GM10266 (cell line): ENCODE measurements around the gene CCPG1.

Experiments used
- DNase-seq: peaks from one replicate; pipeline ENCODE4 v3.0.0; 2012; ENCODE audit errors: extremely low spot score
- TF ChIP-seq, protein P1 (sequence below): IDR thresholded peaks from 2 replicates; pipeline ENCODE4 v1.5.1; 2012; ENCODE audit warnings: mild to moderate bottlenecking, low read depth; ENCODE audit not compliant: control insufficient read depth, insufficient read depth; ENCODE audit errors: missing control alignments

The CCPG1 gene

DNA sequence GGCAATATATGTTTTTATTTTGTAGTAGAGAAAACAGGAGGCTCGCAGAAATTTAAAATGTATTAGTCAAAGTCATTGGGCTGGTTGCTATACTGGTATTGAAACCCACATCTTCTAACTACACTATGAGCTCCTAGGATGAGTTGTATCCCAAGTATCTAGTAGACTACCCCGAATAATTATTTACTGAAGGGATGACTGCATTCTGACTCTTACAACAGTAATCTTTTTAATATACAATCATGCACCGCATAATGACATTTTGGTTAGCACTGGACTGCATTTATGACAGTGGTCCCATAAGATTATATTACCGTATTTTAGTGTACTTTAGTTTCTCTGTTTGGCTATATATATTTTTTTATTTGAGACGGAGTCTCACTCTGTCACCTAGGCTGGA lies 73.8 kb downstream of the CCPG1 start:
- TF ChIP-seq, protein P1, sequence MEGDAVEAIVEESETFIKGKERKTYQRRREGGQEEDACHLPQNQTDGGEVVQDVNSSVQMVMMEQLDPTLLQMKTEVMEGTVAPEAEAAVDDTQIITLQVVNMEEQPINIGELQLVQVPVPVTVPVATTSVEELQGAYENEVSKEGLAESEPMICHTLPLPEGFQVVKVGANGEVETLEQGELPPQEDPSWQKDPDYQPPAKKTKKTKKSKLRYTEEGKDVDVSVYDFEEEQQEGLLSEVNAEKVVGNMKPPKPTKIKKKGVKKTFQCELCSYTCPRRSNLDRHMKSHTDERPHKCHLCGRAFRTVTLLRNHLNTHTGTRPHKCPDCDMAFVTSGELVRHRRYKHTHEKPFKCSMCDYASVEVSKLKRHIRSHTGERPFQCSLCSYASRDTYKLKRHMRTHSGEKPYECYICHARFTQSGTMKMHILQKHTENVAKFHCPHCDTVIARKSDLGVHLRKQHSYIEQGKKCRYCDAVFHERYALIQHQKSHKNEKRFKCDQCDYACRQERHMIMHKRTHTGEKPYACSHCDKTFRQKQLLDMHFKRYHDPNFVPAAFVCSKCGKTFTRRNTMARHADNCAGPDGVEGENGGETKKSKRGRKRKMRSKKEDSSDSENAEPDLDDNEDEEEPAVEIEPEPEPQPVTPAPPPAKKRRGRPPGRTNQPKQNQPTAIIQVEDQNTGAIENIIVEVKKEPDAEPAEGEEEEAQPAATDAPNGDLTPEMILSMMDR: no peak
- DNase-seq: no peak

DNA sequence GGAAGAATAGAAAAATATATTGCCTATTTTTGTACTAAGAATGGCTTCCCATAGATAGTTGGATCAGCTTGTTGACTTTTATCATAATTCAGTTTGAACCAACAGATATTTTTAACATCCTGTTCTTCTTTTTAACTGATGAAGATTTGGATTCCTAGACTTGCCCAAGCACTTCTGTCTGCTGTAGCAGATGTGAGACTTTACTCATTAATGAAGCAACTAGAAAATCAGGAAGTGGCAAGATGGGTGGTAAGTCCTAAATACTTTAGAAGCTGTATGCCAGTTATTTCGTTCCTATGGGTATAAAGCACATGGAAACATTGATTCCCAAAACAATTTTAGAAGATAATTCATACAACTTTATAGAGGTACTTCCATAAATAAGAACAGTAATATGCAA lies 80.8 kb downstream of the CCPG1 start:
- no peak for DNase-seq
- TF ChIP-seq, protein P1: no peak

DNA sequence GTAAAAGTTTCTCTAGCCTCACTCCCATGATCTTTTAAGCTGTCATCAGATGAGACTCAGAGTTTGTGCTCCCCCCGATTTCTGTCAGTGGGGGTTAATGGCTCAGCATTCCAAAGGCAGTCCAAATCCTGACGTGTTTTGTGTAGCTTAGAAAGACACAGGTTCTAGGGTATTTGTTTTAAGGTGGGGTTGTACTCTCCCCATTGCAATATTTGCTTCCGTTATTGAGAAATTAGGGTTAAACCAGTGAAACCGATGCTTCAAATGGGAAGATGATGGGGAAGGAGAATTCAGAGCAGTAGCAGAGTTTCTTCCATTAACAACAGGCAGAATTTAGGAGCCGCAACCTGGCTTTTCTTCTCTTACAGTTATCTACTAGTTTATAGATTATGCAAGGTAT lies 85.7 kb downstream of the CCPG1 start:
- TF ChIP-seq, protein P1: no peak
- DNase-seq: no peak

DNA sequence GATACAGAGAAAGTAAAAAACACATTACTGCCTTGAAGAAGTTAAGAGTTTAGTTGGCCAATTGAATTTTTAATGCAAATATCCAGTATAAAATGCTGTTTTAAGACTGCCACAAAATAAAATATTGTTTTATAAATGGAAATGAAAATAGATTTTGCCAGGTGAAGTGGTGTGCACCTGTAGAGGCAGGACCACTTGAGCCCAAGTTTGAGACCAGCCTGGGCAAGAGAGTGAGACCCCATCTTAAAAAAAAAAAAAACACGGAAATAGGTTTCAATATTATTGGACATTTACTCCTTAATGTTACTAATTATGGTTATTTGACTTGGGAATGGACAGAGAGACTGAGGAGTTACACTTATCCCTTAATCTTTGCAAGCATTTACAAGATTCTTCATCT lies 87.2 kb downstream of the CCPG1 start:
- TF ChIP-seq, protein P1: no peak
- no peak for DNase-seq

DNA sequence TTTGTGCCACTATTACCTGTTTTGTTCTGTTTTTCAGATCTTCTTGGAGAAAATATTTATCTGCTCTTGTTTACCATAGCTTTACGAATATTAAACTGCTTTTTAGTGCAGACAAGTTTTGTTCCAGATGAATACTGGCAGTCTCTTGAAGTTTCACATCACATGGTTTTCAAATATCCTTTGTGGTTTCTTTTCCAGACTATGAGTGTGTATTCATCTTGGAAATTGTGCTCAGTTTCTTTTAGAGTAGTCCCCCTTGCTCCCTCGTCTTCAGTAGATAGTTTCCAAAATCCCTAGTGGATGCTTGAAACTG lies 88.0 kb downstream of the CCPG1 start:
- DNase-seq: no peak
- TF ChIP-seq, protein P1: no peak

DNA sequence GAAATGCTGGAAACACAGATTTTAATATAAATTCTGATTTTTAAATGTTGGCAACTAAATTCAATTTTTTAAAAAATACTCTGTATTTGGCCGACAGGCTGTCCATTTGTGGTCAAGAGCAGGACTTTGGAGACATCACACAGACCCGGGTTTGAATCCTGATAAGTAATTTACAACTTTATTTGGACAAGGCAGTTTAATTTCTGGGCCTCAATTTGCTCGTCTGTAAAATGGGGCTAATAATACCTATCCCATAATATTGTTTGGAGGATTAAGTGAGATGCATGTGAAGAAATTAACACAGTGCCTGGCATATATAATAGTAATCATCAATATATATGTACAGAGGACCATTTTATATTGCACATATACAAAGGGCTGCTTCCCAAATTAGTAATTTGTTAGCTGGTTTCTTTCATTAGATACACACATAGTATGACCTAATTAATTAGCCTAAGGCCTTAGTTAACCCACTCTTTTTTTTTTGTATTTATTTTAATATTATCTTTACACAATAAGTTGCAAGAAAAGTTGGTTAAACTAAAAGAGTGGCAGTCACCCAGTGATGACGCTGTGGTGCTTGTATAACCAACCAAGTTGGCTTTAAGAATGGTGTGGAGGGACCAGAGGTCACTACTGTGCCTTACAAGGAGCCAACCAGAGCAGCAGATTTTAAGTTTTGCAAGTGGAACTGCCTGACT lies 88.5 kb downstream of the CCPG1 start:
- DNase-seq: peak; percentile 56
- TF ChIP-seq, protein P1: no peak

DNA sequence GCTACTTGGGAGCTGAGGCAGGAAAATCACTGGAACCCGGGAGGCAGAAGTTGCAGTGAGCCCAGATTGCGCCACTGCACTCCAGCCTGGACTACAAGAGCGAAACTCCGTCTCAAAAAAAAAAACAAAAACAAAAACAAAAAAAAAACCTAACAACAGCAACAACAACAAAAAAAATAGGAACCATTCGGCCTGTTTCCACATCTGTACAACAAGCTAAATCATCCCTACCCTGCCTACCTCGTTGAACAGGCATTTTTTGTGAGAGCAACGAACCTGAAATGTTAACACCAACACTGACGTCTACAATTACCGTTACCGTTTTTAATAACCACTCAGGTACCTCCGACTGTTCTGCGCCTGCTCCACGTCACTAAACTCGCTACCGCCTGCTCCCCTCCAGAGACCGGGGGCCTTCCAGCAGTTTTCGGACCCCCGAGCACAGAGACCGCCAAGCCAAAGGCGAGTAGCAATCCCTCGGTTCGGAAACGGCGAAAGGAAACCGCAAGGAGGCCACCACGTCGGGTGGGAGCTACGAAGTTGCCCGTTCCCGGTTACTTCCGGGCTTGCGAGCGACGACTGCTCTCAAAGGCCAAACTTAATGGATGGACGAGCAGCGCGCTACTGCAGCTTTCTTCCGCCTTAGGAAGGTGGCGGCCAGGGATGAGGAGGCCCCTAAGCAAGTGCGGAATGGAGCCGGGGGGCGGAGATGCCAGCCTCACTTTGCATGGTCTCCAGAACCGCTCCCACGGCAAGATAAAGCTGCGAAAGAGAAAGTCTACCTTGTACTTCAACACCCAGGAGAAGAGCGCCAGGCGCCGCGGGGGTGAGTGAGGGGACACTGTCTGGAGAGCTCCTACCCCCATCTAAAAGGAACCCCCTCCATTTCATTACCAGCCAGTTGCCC lies 89.3 kb downstream of the CCPG1 start, which contains the start of the genes PIGB and PIGBOS1:
TSS of gene PIGB (plus strand) at position 635 of the 907 bp plus-strand sequence. CDS start at position 664, 29 bp downstream.
TSS of gene PIGBOS1 (minus strand) at position 536 of the 907 bp plus-strand sequence. CDS start 1,331 bp downstream, outside the sequence.
- TF ChIP-seq, protein P1: no peak
- peak; percentile 78 for DNase-seq
